ENCODE measurements around the gene C17orf114.

Gene C17orf114

GRCh38 chr17:4788159-4788806 is 13.8 kb downstream of the C17orf114 start:
- no peak for DNase-seq (ENCODE audit: low read depth)

GRCh38 chr17:4786516-4786915 is 15.6 kb downstream of the C17orf114 start:
- DNase-seq (ENCODE audit: low read depth), result no peak

- no peak for DNase-seq (ENCODE audit: low read depth)
Measured at GRCh38 chr17:4786106-4786511, 16.0 kb downstream of the C17orf114 start, which contains the start of gene VMO1. VMO1 (minus strand) TSS chr17:4786364; CDS start chr17:4786352, 12 bp downstream.

GRCh38 chr17:4785311-4786105 is 16.6 kb downstream of the C17orf114 start:
- no peak for DNase-seq (ENCODE audit: low read depth)

GRCh38 chr17:4782652-4783051 is 19.5 kb downstream of the C17orf114 start:
- DNase-seq (ENCODE audit: low read depth), result no peak

- DNase-seq (ENCODE audit: low read depth), result no peak
Measured at GRCh38 chr17:4780325-4780955, 21.7 kb downstream of the C17orf114 start.

GRCh38 chr17:4777969-4778760 is 24.0 kb downstream of the C17orf114 start:
- DNase-seq (ENCODE audit: low read depth), result no peak

GRCh38 chr17:4772235-4772613 is 29.9 kb downstream of the C17orf114 start:
- no peak for DNase-seq (ENCODE audit: low read depth)

- DNase-seq (ENCODE audit: low read depth), result no peak
Measured at GRCh38 chr17:4771519-4772234, 30.5 kb downstream of the C17orf114 start, which contains the start of gene TM4SF5. TM4SF5 (plus strand) TSS chr17:4771886; CDS start chr17:4771923, 37 bp downstream.

- no peak for DNase-seq (ENCODE audit: low read depth)
Measured at GRCh38 chr17:4769628-4770027, 32.5 kb downstream of the C17orf114 start.

GRCh38 chr17:4768298-4768697 is 33.8 kb downstream of the C17orf114 start:
- DNase-seq (ENCODE audit: low read depth), result no peak

GRCh38 chr17:4766723-4767122 is 35.4 kb downstream of the C17orf114 start:
- DNase-seq (ENCODE audit: low read depth), result no peak

- no peak for DNase-seq (ENCODE audit: low read depth)
Measured at GRCh38 chr17:4766201-4766600, 35.9 kb downstream of the C17orf114 start.

GRCh38 chr17:4764595-4764994 is 37.5 kb downstream of the C17orf114 start:
- DNase-seq (ENCODE audit: low read depth), result no peak

- DNase-seq (ENCODE audit: low read depth), result no peak
Measured at GRCh38 chr17:4759776-4760236, 42.3 kb downstream of the C17orf114 start.

GRCh38 chr17:4753392-4753791 is 48.7 kb downstream of the C17orf114 start:
- no peak for DNase-seq (ENCODE audit: low read depth)

GRCh38 chr17:4751932-4752331 is 50.2 kb downstream of the C17orf114 start:
- no peak for DNase-seq (ENCODE audit: low read depth)
